B cell (primary cell): ENCODE results near the gene ACCS.

Experiments used
- EZH2 ChIP-seq: IDR thresholded peaks from 2 replicates; pipeline ENCODE4 v1.6.1; 2012; ENCODE audit warnings: borderline replicate concordance, low read depth, mild to moderate bottlenecking, moderate library complexity, low read length; ENCODE audit not compliant: insufficient read depth, poor library complexity, severe bottlenecking
- TF ChIP-seq, protein P1 (sequence below): fragments of 200-600 bp; IDR thresholded peaks from one replicate; pipeline ENCODE4 v1.8.0; 2022; ENCODE audit warnings: antibody characterized with exemption, mild to moderate bottlenecking

DNA sequence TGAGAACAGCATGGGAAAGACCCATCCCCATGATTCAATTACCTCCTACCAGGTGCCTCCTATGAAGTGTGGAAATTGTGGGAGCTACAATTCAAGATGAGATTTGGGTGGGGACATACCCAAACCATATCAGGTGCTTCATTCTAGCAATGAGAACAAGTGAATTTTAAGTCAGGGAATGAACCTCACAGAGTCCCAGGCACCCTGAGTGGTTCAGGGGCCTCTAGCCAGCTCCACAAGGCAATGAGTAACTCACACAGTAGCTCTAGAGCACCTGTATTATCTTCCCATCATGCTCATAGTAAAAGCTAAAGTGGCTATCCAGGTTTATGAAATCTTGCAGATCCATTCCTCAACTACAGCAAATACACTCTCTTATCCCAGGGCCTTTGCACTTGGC, 31.4 kb upstream of the ACCS start:
- TF ChIP-seq, protein P1, sequence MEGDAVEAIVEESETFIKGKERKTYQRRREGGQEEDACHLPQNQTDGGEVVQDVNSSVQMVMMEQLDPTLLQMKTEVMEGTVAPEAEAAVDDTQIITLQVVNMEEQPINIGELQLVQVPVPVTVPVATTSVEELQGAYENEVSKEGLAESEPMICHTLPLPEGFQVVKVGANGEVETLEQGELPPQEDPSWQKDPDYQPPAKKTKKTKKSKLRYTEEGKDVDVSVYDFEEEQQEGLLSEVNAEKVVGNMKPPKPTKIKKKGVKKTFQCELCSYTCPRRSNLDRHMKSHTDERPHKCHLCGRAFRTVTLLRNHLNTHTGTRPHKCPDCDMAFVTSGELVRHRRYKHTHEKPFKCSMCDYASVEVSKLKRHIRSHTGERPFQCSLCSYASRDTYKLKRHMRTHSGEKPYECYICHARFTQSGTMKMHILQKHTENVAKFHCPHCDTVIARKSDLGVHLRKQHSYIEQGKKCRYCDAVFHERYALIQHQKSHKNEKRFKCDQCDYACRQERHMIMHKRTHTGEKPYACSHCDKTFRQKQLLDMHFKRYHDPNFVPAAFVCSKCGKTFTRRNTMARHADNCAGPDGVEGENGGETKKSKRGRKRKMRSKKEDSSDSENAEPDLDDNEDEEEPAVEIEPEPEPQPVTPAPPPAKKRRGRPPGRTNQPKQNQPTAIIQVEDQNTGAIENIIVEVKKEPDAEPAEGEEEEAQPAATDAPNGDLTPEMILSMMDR = no peak
- no peak for TF ChIP-seq EZH2
